GM12891 (cell line): Measurements from ENCODE around the gene TAS2R4. TPM values are rescaled to one million over a fixed set of nuclear protein-coding genes. Genes with fewer than 3 reads are reported as not detected.
A peak's percentile ranks its signal among the peaks of the same experiment; 100 is the strongest.

Source experiments
- DNase-seq: peaks from one replicate; pipeline ENCODE4 v3.0.0; 2011; ENCODE audit warnings: low spot score; ENCODE audit not compliant: insufficient read length
- FAIRE-seq: peaks from 2 replicates; lab custom pipeline; 2011; peaks lifted over from hg19 to GRCh38; lab: Jason Lieb, UNC
- PAX5 ChIP-seq: IDR thresholded peaks from 2 replicates; pipeline ENCODE4 v1.6.1; 2011; ENCODE audit warnings: low read length, moderate library complexity, mild to moderate bottlenecking; ENCODE audit not compliant: insufficient read depth, severe bottlenecking
- POLR2A ChIP-seq: IDR thresholded peaks from 2 replicates; pipeline ENCODE4 v1.6.1; 2011; ENCODE audit warnings: low read depth, low read length, control low read depth
- POLR2AphosphoS5 ChIP-seq: IDR thresholded peaks from 2 replicates; pipeline ENCODE4 v1.6.1; 2011; ENCODE audit warnings: low read depth, low read length, control low read depth
- POU2F2 ChIP-seq: IDR thresholded peaks from 2 replicates; pipeline ENCODE4 v1.6.1; 2011; ENCODE audit warnings: low read depth, mild to moderate bottlenecking, control low read depth, low read length, moderate library complexity
- SPI1 ChIP-seq: IDR thresholded peaks from 2 replicates; pipeline ENCODE4 v1.6.1; 2011; ENCODE audit warnings: low read depth, low read length, control low read depth
- TAF1 ChIP-seq: IDR thresholded peaks from 2 replicates; pipeline ENCODE4 v1.6.1; 2011; ENCODE audit warnings: low read depth, low read length, control low read depth
- polyA plus RNA-seq: library from polyadenylated mRNA; unstranded; fragments of >200 nt; gene quantifications from one replicate; pipeline ENCODE4 v1.2.1, GENCODE V29; 2012; ENCODE audit warnings: low read depth, missing spikeins, inconsistent platforms; ENCODE audit not compliant: missing spikeins

Gene TAS2R4
- 0.05 TPM for polyA plus RNA-seq

- TF ChIP-seq SPI1 (no peak), POU2F2 (no peak), POLR2A (no peak)
- DNase-seq (no peak), FAIRE-seq (no peak)
Measured at GRCh38 chr7:141776374-141776773, at the start of gene TAS2R4. Gene TAS2R4 (plus strand): TSS chr7:141776674. CDS start chr7:141778489, 1,815 bp downstream.

GRCh38 chr7:141729020-141729419 is 47.5 kb upstream of the TAS2R4 start:
- DNase-seq (no peak), FAIRE-seq (no peak)
- TF ChIP-seq TAF1 (no peak), POLR2AphosphoS5 (no peak), SPI1 (no peak), POU2F2 (no peak), PAX5 (no peak), POLR2A (no peak)

GRCh38 chr7:141731476-141732149 is 44.9 kb upstream of the TAS2R4 start:
- no peak for DNase-seq
- TF ChIP-seq SPI1 = no peak
- no peak for TF ChIP-seq POLR2A
- FAIRE-seq = no peak

GRCh38 chr7:141737118-141737835 is 39.2 kb upstream of the TAS2R4 start:
- no peak for DNase-seq
- FAIRE-seq = peak; percentile 48
- TF ChIP-seq POLR2A (no peak), POLR2AphosphoS5 (no peak), PAX5 (no peak), SPI1 (no peak), TAF1 (no peak), POU2F2 (no peak)

GRCh38 chr7:141737836-141738591 is 38.5 kb upstream of the TAS2R4 start, which contains the start of gene SSBP1:
Gene SSBP1 (plus strand): TSS chr7:141738358. CDS start chr7:141739167, 809 bp downstream.
- DNase-seq (peak; percentile 63), FAIRE-seq (peak; percentile 93)
- peak; percentile 32 for TF ChIP-seq PAX5
- TF ChIP-seq TAF1 = peak; percentile 93
- peak; percentile 98 for TF ChIP-seq POLR2A
- TF ChIP-seq SPI1 = peak; percentile 45; the same call in 1 of the 2 replicates
- peak; percentile 98 for TF ChIP-seq POLR2AphosphoS5
- peak; percentile 80; the same call in 1 of the 2 replicates for TF ChIP-seq POU2F2

GRCh38 chr7:141738592-141739013 is 37.9 kb upstream of the TAS2R4 start:
- FAIRE-seq (no peak), DNase-seq (no peak)
- TF ChIP-seq POLR2AphosphoS5 (no peak), POLR2A (no peak), PAX5 (no peak), TAF1 (no peak), SPI1 (no peak), POU2F2 (no peak)

- FAIRE-seq (no peak), DNase-seq (no peak)
- TF ChIP-seq POLR2A = no peak
- TF ChIP-seq POU2F2 = no peak
- no peak for TF ChIP-seq PAX5
- TF ChIP-seq POLR2AphosphoS5 = no peak
- TF ChIP-seq SPI1 = no peak
- TF ChIP-seq TAF1 = no peak
Measured at GRCh38 chr7:141739250-141739649, 37.2 kb upstream of the TAS2R4 start.

GRCh38 chr7:141742229-141742628 is 34.2 kb upstream of the TAS2R4 start:
- DNase-seq (no peak), FAIRE-seq (no peak)
- no peak for TF ChIP-seq POLR2A
- no peak for TF ChIP-seq SPI1
- no peak for TF ChIP-seq PAX5

GRCh38 chr7:141744131-141744530 is 32.3 kb upstream of the TAS2R4 start:
- DNase-seq (no peak), FAIRE-seq (no peak)
- TF ChIP-seq PAX5 = no peak
- TF ChIP-seq POLR2AphosphoS5 = no peak
- no peak for TF ChIP-seq SPI1
- no peak for TF ChIP-seq POU2F2
- no peak for TF ChIP-seq POLR2A
- TF ChIP-seq TAF1 = no peak
